Prostate gland (tissue), 2 donors: Measurements from ENCODE around the gene PFKP. TPM values are rescaled to one million over a fixed set of nuclear protein-coding genes. Genes with fewer than 3 reads are reported as not detected.
A peak's percentile ranks its signal among the peaks of the same experiment; 100 is the strongest.

Source experiments
- DNase-seq: peaks from one replicate; pipeline ENCODE4 v3.0.0-alpha.2; 2019; ENCODE audit warnings: low spot score
- H3K27ac ChIP-seq, 2 donors: fragments of 200-600 bp; sonication (generic); 2 replicates each; pipeline ENCODE4 v1.5.1; 2017 to 2019
- H3K27me3 ChIP-seq: fragments of 200-600 bp; sonication (generic); replicated peaks from 2 replicates; pipeline ENCODE4 v1.5.1; 2019; ENCODE audit not compliant: insufficient read depth
- H3K36me3 ChIP-seq, 2 donors: fragments of 200-600 bp; sonication (generic); 1 replicate in 1 of 2; 2 replicates in 1 of 2; pipeline versions ENCODE4 v1.5.1 to v1.8.1; 2017 to 2019
- H3K4me1 ChIP-seq: fragments of 200-600 bp; sonication (generic); replicated peaks from 2 replicates; pipeline ENCODE4 v1.5.1; 2019
- H3K4me3 ChIP-seq, 2 donors: fragments of 200-600 bp; sonication (generic); 2 replicates each; pipeline ENCODE4 v1.5.1; 2017 to 2019
- H3K9me3 ChIP-seq: fragments of 200-600 bp; sonication (generic); 2 replicates; pipeline ENCODE4 v1.5.1; 2017
- CTCF ChIP-seq, 4 experiments: fragments of 200-600 bp in 2 of 4; fragments of 450-650 bp in 2 of 4; sonication (generic) in 2 of 4; IDR thresholded peaks; 1 replicate in 3 of 4; 2 replicates in 1 of 4; pipeline ENCODE4 v1.5.1; 2016 to 2019; ENCODE audit warnings: antibody characterized with exemption in 4 of 4, mild to moderate bottlenecking in 2 of 4, moderate library complexity in 2 of 4
- POLR2A ChIP-seq: fragments of 450-650 bp; IDR thresholded peaks from one replicate; pipeline ENCODE4 v1.6.1; 2016; ENCODE audit warnings: antibody characterized with exemption, mild to moderate bottlenecking
- POLR2AphosphoS5 ChIP-seq: sonication (generic); formaldehyde crosslinking; IDR thresholded peaks from one replicate; pipeline ENCODE4 v1.6.1; 2017; ENCODE audit warnings: antibody characterized with exemption
- WGBS: methylation state at CpG from one replicate; pipeline ENCODE4 v1.1.5; 2018; 5-methylcytosine and 5-hydroxymethylcytosine counted together
- intact Hi-C: fragments of 100-400 bp; cut with DNase I; formaldehyde crosslinking; loops from one replicate; pipeline ENCODE4 v1.14.2; 2022
- total RNA-seq, 2 donors: library from RNA; depleted of rRNA; stranded (reverse); fragments of >200 nt; gene quantifications; one replicate each; pipeline ENCODE4 v1.1.0, GENCODE V29; 2016

The PFKP gene
- total RNA-seq, 2 donors from 2014 or later: 35.1 to 86.9 TPM

- Histone ChIP-seq H3K4me3 (no peak overlapping the region), H3K27ac (no peak overlapping the region), H3K4me1 (peaks cover 3% of the 10 kb centered on the region), H3K9me3 (no peaks in the 10 kb centered on the region), H3K27me3 (no peaks in the 10 kb centered on the region), H3K36me3 (no peaks in the 10 kb centered on the region)
- intact Hi-C loops: no loop called here
- DNase-seq: no peak
- no peak for TF ChIP-seq POLR2A
- TF ChIP-seq CTCF (IDR thresholded peaks at IDR 0.05): no peak
- no peak for TF ChIP-seq POLR2AphosphoS5
- 94% methylated on average over 2 of the region's 2 CpGs for WGBS
Measured at GRCh38 chr10:3023892-3024291, 43.5 kb upstream of the PFKP start.

GRCh38 chr10:3025026-3025683 lies 42.2 kb upstream of the PFKP start:
- WGBS: 50% methylated on average over 6 of the region's 6 CpGs
- DNase-seq: no peak
- no peaks in the 10 kb centered on the region for H3K36me3 ChIP-seq
- peaks cover 3% of the 10 kb centered on the region for H3K4me1 ChIP-seq
- TF ChIP-seq POLR2AphosphoS5 (no peak), POLR2A (no peak), CTCF (IDR thresholded peaks at IDR 0.05) (no peak)
- H3K27ac ChIP-seq: peak overlapping the region in 1 of 2 donors; percentile 46
- no peak overlapping the region for H3K4me3 ChIP-seq
- intact Hi-C loops: no loop called here
- no peaks in the 10 kb centered on the region for H3K9me3 ChIP-seq
- no peaks in the 10 kb centered on the region for H3K27me3 ChIP-seq

GRCh38 chr10:3027866-3028265 lies 39.5 kb upstream of the PFKP start:
- no peak for DNase-seq
- H3K4me1 ChIP-seq: peaks cover 3% of the 10 kb centered on the region
- no peaks in the 10 kb centered on the region for H3K36me3 ChIP-seq
- H3K4me3 ChIP-seq: no peak overlapping the region
- no peaks in the 10 kb centered on the region for H3K27me3 ChIP-seq
- no peak overlapping the region for H3K27ac ChIP-seq
- intact Hi-C loops: no loop called here
- WGBS: 63% methylated on average over 3 of the region's 3 CpGs
- no peak for TF ChIP-seq POLR2AphosphoS5
- TF ChIP-seq CTCF (IDR thresholded peaks at IDR 0.05): no peak
- no peak for TF ChIP-seq POLR2A
- no peaks in the 10 kb centered on the region for H3K9me3 ChIP-seq

GRCh38 chr10:3028441-3028840 lies 38.9 kb upstream of the PFKP start:
- Histone ChIP-seq H3K4me3 (no peak overlapping the region), H3K27me3 (no peaks in the 10 kb centered on the region), H3K36me3 (no peaks in the 10 kb centered on the region), H3K4me1 (peaks cover 3% of the 10 kb centered on the region), H3K27ac (no peak overlapping the region), H3K9me3 (no peaks in the 10 kb centered on the region)
- no peak for TF ChIP-seq POLR2AphosphoS5
- TF ChIP-seq CTCF (IDR thresholded peaks at IDR 0.05): no peak
- TF ChIP-seq POLR2A: no peak
- no peak for DNase-seq
- WGBS: 85% methylated on average over 11 of the region's 11 CpGs
- intact Hi-C loops: no loop called here

GRCh38 chr10:3030765-3031164 lies 36.6 kb upstream of the PFKP start:
- Histone ChIP-seq H3K4me3 (no peak overlapping the region), H3K36me3 (no peaks in the 10 kb centered on the region), H3K27ac (no peak overlapping the region), H3K27me3 (no peaks in the 10 kb centered on the region), H3K4me1 (no peaks in the 10 kb centered on the region), H3K9me3 (no peaks in the 10 kb centered on the region)
- intact Hi-C loops: no loop called here
- no peak for TF ChIP-seq CTCF (IDR thresholded peaks at IDR 0.05)
- no peak for TF ChIP-seq POLR2A
- no peak for TF ChIP-seq POLR2AphosphoS5
- DNase-seq: no peak
- WGBS: 64% methylated on average over 5 of the region's 5 CpGs
